ENCODE measurements around the gene CYB5D1. TPM values are rescaled to one million over a fixed set of nuclear protein-coding genes. Genes with fewer than 3 reads are reported as not detected.

CYB5D1 gene
- total RNA-seq, 4 donors from 2014 or later: 3.8 to 9.3 (median 7.5) TPM

DNA sequence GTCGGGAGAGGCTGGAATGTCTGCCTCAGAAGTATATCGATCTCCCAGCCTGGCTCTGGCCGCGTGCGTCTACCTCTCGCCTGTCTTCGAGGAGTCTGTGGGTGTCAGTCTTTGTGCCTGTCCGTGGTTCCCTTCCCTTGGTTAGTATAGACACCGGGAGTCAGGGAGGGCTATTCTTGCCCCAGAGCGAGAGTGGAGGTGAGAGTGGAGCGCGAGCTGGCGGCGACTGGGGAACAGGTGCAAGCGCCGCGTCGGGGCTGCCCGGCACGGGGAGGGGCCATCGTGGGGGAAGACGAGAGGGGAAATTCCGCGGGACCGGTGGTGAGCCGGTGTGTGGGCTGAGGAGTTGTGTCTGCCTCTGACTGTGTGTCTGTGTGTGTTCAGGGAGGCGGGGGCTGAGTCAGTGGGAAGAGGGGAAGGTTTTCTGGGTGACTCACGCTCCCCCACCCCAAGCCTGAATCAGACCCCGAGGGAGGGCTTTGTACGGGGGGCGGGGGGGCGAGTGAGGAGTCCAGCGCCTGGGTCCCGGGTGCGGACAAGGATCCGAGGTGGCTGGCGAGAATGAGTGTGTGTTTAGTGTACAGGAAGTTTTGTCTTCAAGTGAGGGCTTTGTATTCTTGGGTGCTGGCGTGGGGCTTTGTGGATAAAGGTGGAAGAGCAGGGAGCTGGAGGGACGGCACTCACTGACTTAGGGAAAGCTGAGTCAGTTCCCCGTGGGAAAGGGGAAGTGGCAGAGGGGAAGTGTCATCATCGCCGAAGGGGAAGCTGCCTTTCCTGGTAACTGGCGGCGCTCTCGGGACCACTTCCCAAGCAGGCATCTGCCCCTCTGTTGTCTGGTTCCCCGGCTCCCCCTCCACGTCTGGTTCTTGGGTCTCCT is 15.2 kb upstream of the CYB5D1 start:
- peak overlapping the region; percentile 67 to 81 (median 74) for H3K4me3 ChIP-seq
- H3K36me3 ChIP-seq: peaks cover 18 to 32% (median 18%) of the 10 kb centered on the region in 3 donors
- DNase-seq: no peak
- intact Hi-C loops (cut with DNase I): no loop called here
- 0% methylated on average over 15 to 26 of the region's 47 CpGs for WGBS, 2 donors
- H3K4me1 ChIP-seq: peaks cover 35 to 83% (median 51%) of the 10 kb centered on the region in 3 donors
- H3K27me3 ChIP-seq: no peaks in the 10 kb centered on the region
- TF ChIP-seq CTCF (IDR thresholded peaks at IDR 0.05) (no peak), POLR2A (IDR thresholded peaks at IDR 0.05) (peak in 3 of 4 donors; percentile 4 to 58 (median 37))
- peak overlapping the region; percentile 96 to 99 (median 97) for H3K27ac ChIP-seq
- no peaks in the 10 kb centered on the region for H3K9me3 ChIP-seq

GRCh38 chr17:7843257-7843535 is 14.6 kb upstream of the CYB5D1 start:
- peak overlapping the region; percentile 67 to 81 (median 74) for H3K4me3 ChIP-seq
- intact Hi-C loops (cut with DNase I): no loop called here
- DNase-seq: no peak
- H3K36me3 ChIP-seq: peaks cover 24 to 38% (median 24%) of the 10 kb centered on the region in 3 donors
- H3K27me3 ChIP-seq: no peaks in the 10 kb centered on the region
- H3K9me3 ChIP-seq: no peaks in the 10 kb centered on the region
- H3K4me1 ChIP-seq: peaks cover 31 to 78% (median 46%) of the 10 kb centered on the region in 3 donors
- TF ChIP-seq CTCF (IDR thresholded peaks at IDR 0.05) (no peak), POLR2A (IDR thresholded peaks at IDR 0.05) (no peak)
- H3K27ac ChIP-seq: peak overlapping the region; percentile 96 to 99 (median 97)
- 0% methylated on average over 1 of the region's 17 CpGs; no CpG with 5 or more reads in 1 of the 2 donors for WGBS, 2 donors

DNA sequence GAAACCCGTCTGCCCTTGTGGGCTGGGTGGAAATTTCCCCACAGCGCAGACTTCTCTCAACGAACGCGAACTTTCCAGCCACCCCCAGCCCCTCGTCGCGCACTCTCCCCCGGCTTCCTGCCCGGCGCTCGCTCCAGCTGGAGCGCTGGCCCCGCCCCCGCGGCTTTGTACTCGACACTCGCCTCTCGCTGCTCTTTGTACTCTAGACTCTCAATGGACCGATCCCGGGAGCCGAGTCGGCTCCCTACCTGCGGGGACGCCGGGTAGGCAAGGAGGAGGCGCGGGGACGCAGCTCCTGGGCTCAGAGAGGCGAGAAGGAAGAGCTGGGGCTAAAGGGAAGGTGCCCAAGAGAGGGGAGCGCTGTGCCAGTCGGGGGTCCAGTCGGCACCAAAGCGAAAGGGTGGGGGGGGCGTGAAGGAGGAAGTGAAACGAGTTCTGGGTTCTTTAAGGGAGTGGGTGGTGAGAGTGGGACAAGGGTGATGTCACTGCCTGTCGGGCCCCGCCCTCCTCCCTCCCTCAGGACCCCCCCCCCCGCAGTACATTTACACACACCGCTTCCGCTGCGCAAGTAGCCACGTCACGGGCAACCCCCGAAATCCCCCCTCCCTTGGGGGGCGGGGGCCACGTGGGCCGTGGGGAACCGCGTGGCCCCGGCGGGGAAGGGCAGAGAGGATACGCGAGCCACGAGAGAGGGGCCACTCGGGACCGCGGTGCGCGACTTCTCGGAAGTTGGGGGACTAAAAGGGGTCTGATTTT is 14.1 kb upstream of the CYB5D1 start:
- WGBS, 2 donors: 0% methylated on average over 7 to 23 of the region's 61 CpGs

DNA sequence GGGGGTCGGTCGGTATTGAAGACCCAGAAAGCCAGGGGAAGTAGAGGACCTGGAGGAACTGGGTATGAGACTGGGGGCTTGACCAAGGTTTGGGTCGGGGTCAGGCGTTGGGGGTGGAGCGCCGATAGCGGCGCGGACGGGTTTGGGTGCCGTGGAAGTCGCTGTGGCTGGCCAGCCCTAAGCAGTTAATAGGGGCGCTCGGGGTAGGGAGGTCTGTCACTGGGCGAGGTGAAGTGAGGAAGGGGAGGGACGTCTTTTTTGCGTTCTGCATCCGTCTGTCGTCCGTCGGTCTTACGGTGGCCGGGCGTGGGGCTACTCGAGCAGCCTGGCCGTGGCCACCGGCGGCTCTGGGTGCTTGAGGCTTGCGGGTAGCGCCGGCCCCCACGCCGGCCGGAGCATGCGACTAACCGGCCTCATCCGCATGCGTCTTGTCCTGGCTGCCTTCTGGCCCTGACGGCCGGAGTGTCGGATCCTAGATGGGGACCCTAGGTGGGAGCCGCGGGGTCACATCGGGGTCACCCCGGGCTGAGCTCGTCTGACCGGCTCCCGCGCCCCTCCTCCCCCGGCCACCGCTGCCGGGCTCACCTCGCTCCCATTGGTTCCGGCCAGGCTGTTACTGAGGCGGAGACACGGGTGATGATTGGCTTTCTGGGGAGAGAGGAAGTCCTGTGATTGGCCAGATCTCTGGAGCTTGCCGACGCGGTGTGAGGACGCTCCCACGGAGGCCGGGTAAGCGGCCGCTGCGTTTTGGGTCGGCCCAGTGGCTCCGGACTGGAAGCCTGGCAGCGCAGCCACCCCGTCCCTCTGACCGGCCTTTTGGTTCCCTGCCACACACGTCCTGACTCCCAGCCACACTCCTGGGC is 13.3 kb upstream of the CYB5D1 start:
- H3K36me3 ChIP-seq: peaks cover 35 to 51% (median 35%) of the 10 kb centered on the region in 3 donors
- H3K4me3 ChIP-seq: peak overlapping the region; percentile 67 to 81 (median 74)
- H3K27ac ChIP-seq: peak overlapping the region; percentile 96 to 99 (median 97)
- H3K9me3 ChIP-seq: no peaks in the 10 kb centered on the region
- peak; percentile 78 for DNase-seq
- TF ChIP-seq CTCF (IDR thresholded peaks at IDR 0.05) (peak in 3 of 6 experiments; percentile 1 to 7 (median 4)), POLR2A (IDR thresholded peaks at IDR 0.05) (peak in 3 of 4 donors; percentile 62 to 92 (median 91))
- intact Hi-C loops (cut with DNase I): no loop called here
- H3K27me3 ChIP-seq: no peaks in the 10 kb centered on the region
- WGBS, 2 donors: 0% methylated on average over 21 to 27 of the region's 71 CpGs
- H3K4me1 ChIP-seq: peaks cover 18 to 64% (median 34%) of the 10 kb centered on the region in 3 donors

More for the DNA sequence above, 14.1 kb upstream of the CYB5D1 start:
- no peaks in the 10 kb centered on the region for H3K9me3 ChIP-seq
- peak overlapping the region; percentile 67 to 81 (median 74) for H3K4me3 ChIP-seq
- H3K27me3 ChIP-seq: no peaks in the 10 kb centered on the region
- H3K36me3 ChIP-seq: peaks cover 27 to 43% (median 29%) of the 10 kb centered on the region in 3 donors
- peaks cover 26 to 72% (median 42%) of the 10 kb centered on the region in 3 donors for H3K4me1 ChIP-seq
- DNase-seq: peak; percentile 68
- intact Hi-C loops (cut with DNase I): no loop called here
- TF ChIP-seq CTCF (IDR thresholded peaks at IDR 0.05) (no peak), POLR2A (IDR thresholded peaks at IDR 0.05) (peak in 3 of 4 donors; percentile 36 to 74 (median 55))
- H3K27ac ChIP-seq: peak overlapping the region; percentile 96 to 99 (median 97)
